Activated CD4-positive, alpha-beta T cell treated with anti-CD3 and anti-CD28 coated beads, Interleukin-2, amount 10 ng/mL, durations not matched to agents 7 days and 5 days (primary cell): ENCODE results near the gene ATP6V1F. TPM values are rescaled to one million over a fixed set of nuclear protein-coding genes. Genes with fewer than 3 reads are reported as not detected.

Experiments
- CTCF ChIA-PET: fragments of 350-600 bp; sonication (Branson Sonifier 250); formaldehyde crosslinking; loops from one replicate; lab custom pipeline; 2021; ENCODE audit warnings: antibody characterized with exemption; lab: Charles Lee
- POLR2A ChIA-PET: fragments of 350-600 bp; sonication (Branson Sonifier 250); formaldehyde crosslinking; loops from one replicate; lab custom pipeline; 2021; ENCODE audit warnings: antibody characterized with exemption; lab: Charles Lee
- DNase-seq: peaks from one replicate; pipeline ENCODE4 v3.0.0-alpha.2; 2020
- H3K27ac Mint-ChIP-seq: one replicate; pipeline ENCODE4 v1.8.0; 2021; ENCODE audit warnings: mild to moderate bottlenecking, moderate library complexity, mixed read lengths
- H3K27me3 Mint-ChIP-seq: one replicate; pipeline ENCODE4 v1.8.0; 2021; ENCODE audit warnings: mixed read lengths
- H3K36me3 Mint-ChIP-seq: one replicate; pipeline ENCODE4 v1.8.0; 2021; ENCODE audit warnings: low read depth, mixed read lengths
- H3K4me1 Mint-ChIP-seq: one replicate; pipeline ENCODE4 v1.8.0; 2021; ENCODE audit warnings: mixed read lengths
- H3K4me3 Mint-ChIP-seq: one replicate; pipeline ENCODE4 v1.8.0; 2021; ENCODE audit warnings: mild to moderate bottlenecking, moderate library complexity, mixed read lengths
- H3K9me3 Mint-ChIP-seq: one replicate; pipeline ENCODE4 v1.8.0; 2021; ENCODE audit warnings: mixed read lengths
- total RNA-seq, 2 experiments: library from RNA; stranded (reverse); gene quantifications; one replicate each; pipeline ENCODE4 v1.2.3, GENCODE V29; 2021

Gene ATP6V1F
- total RNA-seq, 2 experiments from 2014 or later: 123 to 143 TPM

- Mint-ChIP-seq H3K4me3 (no peak overlapping the region), H3K36me3 (no peaks in the 10 kb centered on the region), H3K9me3 (no peaks in the 10 kb centered on the region), H3K27me3 (peaks cover 2% of the 10 kb centered on the region), H3K27ac (no peak overlapping the region), H3K4me1 (no peaks in the 10 kb centered on the region)
- DNase-seq: no peak
- CTCF ChIA-PET: no interaction called here
- POLR2A ChIA-PET: no interaction called here
These were observed 24.4 kb upstream of the ATP6V1F start for GRCh38 chr7:128838109-128838779.

GRCh38 chr7:128838981-128839731 is 23.5 kb upstream of the ATP6V1F start:
- POLR2A ChIA-PET: no interaction called here
- CTCF ChIA-PET: no interaction called here
- H3K27ac Mint-ChIP-seq: no peak overlapping the region

DNA sequence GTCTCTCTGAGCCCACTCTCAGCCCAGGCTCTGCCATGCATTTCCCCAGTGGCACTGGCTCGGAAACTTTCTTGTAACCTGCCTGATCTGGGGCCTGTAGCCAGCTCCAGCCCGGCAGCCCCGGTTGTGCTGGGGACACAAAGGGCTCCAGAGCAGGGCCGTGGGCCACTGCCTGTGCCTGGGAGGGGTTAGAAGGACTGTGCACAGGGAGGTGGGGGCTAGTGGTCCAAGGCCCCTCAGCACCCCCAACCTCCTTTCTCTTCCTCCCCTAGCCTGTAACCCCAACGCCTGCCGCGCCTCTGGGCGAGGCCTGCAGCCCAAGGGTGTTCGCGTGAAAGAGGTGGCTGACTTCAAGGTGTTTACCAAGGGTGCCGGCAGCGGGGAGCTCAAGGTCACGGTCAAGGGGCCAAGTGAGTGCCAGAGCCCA is 22.9 kb upstream of the ATP6V1F start:
- DNase-seq: no peak
- H3K4me3 Mint-ChIP-seq: no peak overlapping the region
- ChIA-PET POLR2A (no interaction called here), CTCF (interaction anchor here (1.4 kb wide), 1 partner anchor 44 kb away, joined by 3 read pairs; no protein-coding TSS in a partner anchor)
- no peaks in the 10 kb centered on the region for H3K9me3 Mint-ChIP-seq
- H3K27me3 Mint-ChIP-seq: no peaks in the 10 kb centered on the region
- H3K4me1 Mint-ChIP-seq: no peaks in the 10 kb centered on the region
- no peaks in the 10 kb centered on the region for H3K36me3 Mint-ChIP-seq
- H3K27ac Mint-ChIP-seq: no peak overlapping the region

More at GRCh38 chr7:128838981-128839731, 23.5 kb upstream of the ATP6V1F start:
- no peak for DNase-seq
- Mint-ChIP-seq H3K27me3 (no peaks in the 10 kb centered on the region), H3K4me1 (no peaks in the 10 kb centered on the region), H3K9me3 (no peaks in the 10 kb centered on the region), H3K36me3 (no peaks in the 10 kb centered on the region), H3K4me3 (no peak overlapping the region)

DNA sequence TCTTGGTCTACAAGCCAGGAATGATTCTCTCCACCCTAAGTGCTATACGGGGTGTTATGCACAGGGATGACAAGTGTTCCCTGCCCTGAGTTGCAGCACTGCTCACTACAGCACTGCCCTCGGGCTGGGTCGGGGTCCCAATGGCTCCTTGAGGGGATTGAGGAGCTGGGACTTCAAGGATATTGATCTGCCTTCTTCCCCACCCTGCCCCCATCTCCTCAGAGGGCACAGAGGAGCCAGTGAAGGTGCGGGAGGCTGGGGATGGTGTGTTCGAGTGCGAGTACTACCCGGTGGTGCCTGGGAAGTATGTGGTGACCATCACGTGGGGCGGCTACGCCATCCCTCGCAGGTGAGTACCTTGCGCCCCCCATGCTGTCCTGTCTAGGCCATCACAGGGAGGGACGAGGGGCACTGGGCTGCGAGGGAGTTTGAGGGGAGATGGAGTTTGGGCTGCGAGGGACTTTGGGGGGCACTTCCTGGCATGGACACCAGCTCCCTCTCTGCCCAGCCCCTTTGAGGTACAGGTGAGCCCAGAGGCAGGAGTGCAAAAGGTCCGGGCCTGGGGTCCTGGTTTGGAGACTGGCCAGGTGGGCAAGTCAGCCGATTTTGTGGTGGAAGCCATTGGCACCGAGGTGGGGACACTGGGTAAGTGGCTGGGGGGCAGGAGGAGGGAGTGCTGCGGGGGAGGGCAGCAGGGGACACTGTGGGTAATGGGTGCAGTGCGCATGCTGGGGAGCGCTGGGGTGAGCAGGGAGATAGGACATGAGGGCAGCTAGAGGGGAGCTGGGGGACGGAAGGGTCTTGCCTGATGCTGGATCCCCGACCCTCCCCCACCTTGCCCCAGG is 22.1 kb upstream of the ATP6V1F start:
- Mint-ChIP-seq H3K27me3 (no peaks in the 10 kb centered on the region), H3K4me1 (no peaks in the 10 kb centered on the region), H3K36me3 (no peaks in the 10 kb centered on the region), H3K4me3 (no peak overlapping the region), H3K9me3 (no peaks in the 10 kb centered on the region), H3K27ac (no peak overlapping the region)
- ChIA-PET CTCF (interaction anchor here (1.0 to 1.7 kb wide), 4 partner anchors 9 to 43 kb away, joined by 3 to 6 read pairs (median 4); no protein-coding TSS in a partner anchor), POLR2A (no interaction called here)
- no peak for DNase-seq

GRCh38 chr7:128841171-128841690 is 21.4 kb upstream of the ATP6V1F start:
- Mint-ChIP-seq H3K27me3 (no peaks in the 10 kb centered on the region), H3K36me3 (no peaks in the 10 kb centered on the region), H3K4me1 (no peaks in the 10 kb centered on the region), H3K4me3 (no peak overlapping the region), H3K27ac (no peak overlapping the region), H3K9me3 (no peaks in the 10 kb centered on the region)
- ChIA-PET POLR2A (no interaction called here), CTCF (interaction anchor here (0.6 to 1.7 kb wide), 7 partner anchors 10 to 919 kb away, joined by 3 to 6 read pairs (median 4); no protein-coding TSS in a partner anchor)
- no peak for DNase-seq

GRCh38 chr7:128841921-128842673 is 20.6 kb upstream of the ATP6V1F start:
- ChIA-PET CTCF (interaction anchor here (1.0 to 1.9 kb wide), 8 partner anchors 11 to 362 kb away, joined by 3 to 6 read pairs (median 4); no protein-coding TSS in a partner anchor), POLR2A (no interaction called here)
- no peaks in the 10 kb centered on the region for H3K9me3 Mint-ChIP-seq
- H3K27me3 Mint-ChIP-seq: no peaks in the 10 kb centered on the region
- H3K36me3 Mint-ChIP-seq: no peaks in the 10 kb centered on the region
- no peak overlapping the region for H3K4me3 Mint-ChIP-seq
- no peaks in the 10 kb centered on the region for H3K4me1 Mint-ChIP-seq
- H3K27ac Mint-ChIP-seq: no peak overlapping the region
- peak; percentile 53 for DNase-seq

DNA sequence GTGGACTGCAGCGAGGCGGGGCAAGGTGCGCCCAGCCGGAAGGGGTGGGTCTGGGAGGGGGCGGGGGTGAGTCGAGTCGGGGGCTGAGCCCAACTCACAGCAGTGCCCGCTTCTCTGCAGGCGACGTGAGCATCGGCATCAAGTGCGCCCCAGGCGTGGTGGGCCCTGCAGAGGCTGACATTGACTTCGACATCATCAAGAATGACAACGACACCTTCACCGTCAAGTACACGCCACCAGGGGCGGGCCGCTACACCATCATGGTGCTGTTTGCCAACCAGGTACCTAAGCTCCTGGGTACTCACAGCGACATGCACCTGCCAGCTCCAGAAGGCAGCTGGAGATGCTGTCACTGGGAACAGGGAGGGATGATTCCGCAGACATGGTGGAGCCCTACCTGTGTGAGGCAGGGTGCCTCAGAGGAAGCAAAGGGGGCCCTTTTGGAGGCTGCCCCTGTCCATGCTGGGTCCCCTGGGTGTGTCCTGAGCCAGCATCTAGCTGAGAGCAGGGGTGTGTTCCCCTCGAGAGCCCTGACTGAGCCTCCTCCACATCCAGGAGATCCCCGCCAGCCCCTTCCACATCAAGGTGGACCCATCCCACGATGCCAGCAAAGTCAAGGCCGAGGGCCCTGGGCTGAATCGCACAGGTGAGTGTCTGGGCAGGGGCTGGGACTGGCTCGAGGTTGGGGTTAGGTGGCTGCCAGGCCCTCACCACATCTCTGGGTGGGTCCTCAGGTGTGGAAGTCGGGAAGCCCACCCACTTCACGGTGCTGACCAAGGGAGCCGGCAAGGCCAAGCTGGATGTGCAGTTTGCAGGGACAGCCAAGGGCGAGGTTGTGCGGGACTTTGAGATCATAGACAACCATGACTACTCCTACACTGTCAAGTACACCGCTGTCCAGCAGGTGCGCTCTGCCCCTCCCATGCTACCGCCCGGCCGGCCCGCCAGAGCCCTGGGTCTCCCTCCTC is 19.7 kb upstream of the ATP6V1F start:
- H3K4me1 Mint-ChIP-seq: no peaks in the 10 kb centered on the region
- no peaks in the 10 kb centered on the region for H3K27me3 Mint-ChIP-seq
- DNase-seq: no peak
- POLR2A ChIA-PET: no interaction called here
- no peak overlapping the region for H3K27ac Mint-ChIP-seq
- CTCF ChIA-PET: interaction anchor here (1.0 to 2.1 kb wide), 6 partner anchors 15 to 40 kb away, joined by 3 to 6 read pairs (median 4); no protein-coding TSS in a partner anchor
- no peaks in the 10 kb centered on the region for H3K9me3 Mint-ChIP-seq
- no peak overlapping the region for H3K4me3 Mint-ChIP-seq
- H3K36me3 Mint-ChIP-seq: no peaks in the 10 kb centered on the region

- no peaks in the 10 kb centered on the region for H3K4me1 Mint-ChIP-seq
- CTCF ChIA-PET: interaction anchor here (1.7 to 2.1 kb wide), 3 partner anchors 19 to 247 kb away, joined by 4 to 5 read pairs (median 4); partner anchors contain the start of gene ATP6V1F
These were observed 18.6 kb upstream of the ATP6V1F start for GRCh38 chr7:128843938-128844621.

GRCh38 chr7:128844777-128845311 is 17.8 kb upstream of the ATP6V1F start:
- no peaks in the 10 kb centered on the region for H3K4me1 Mint-ChIP-seq

More at GRCh38 chr7:128843938-128844621, 18.6 kb upstream of the ATP6V1F start:
- DNase-seq: no peak
- POLR2A ChIA-PET: no interaction called here
- H3K27ac Mint-ChIP-seq: no peak overlapping the region
- H3K27me3 Mint-ChIP-seq: no peaks in the 10 kb centered on the region
- H3K36me3 Mint-ChIP-seq: no peaks in the 10 kb centered on the region
- no peak overlapping the region for H3K4me3 Mint-ChIP-seq
- H3K9me3 Mint-ChIP-seq: no peaks in the 10 kb centered on the region

DNA sequence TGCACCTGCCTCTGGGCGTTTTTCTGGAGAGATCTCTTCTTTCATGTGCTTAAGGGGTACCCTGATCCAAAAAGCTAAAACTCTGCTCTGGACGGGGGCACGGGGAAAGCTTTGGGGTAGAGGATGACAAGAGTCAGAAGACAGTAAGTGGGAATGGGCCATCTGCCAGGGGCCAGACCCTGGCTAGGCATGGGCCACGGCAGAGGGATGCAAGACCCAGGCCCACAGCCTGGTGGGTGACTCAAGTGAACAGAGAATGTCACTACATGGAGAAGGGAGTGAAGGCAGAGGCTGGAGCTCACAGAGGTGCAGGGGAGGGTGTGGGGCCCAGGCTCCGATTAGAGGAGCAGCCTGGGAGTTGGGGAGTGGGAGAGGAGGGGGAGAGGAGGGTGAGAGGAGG is 17.2 kb upstream of the ATP6V1F start:
- POLR2A ChIA-PET: no interaction called here
- no peaks in the 10 kb centered on the region for H3K4me1 Mint-ChIP-seq
- no peaks in the 10 kb centered on the region for H3K9me3 Mint-ChIP-seq
- H3K27ac Mint-ChIP-seq: peak overlapping the region; percentile 57
- CTCF ChIA-PET: interaction anchor here (0.7 to 2.1 kb wide), 4 partner anchors 17 to 246 kb away, joined by 4 to 5 read pairs (median 4); partner anchors contain the start of gene ATP6V1F
- DNase-seq: no peak
- no peak overlapping the region for H3K4me3 Mint-ChIP-seq
- no peaks in the 10 kb centered on the region for H3K27me3 Mint-ChIP-seq
- H3K36me3 Mint-ChIP-seq: no peaks in the 10 kb centered on the region

More at GRCh38 chr7:128844777-128845311, 17.8 kb upstream of the ATP6V1F start:
- Mint-ChIP-seq H3K4me3 (no peak overlapping the region), H3K27me3 (no peaks in the 10 kb centered on the region), H3K27ac (no peak overlapping the region), H3K9me3 (no peaks in the 10 kb centered on the region), H3K36me3 (no peaks in the 10 kb centered on the region)
- ChIA-PET POLR2A (no interaction called here), CTCF (interaction anchor here (0.7 to 2.1 kb wide), 4 partner anchors 18 to 247 kb away, joined by 4 to 5 read pairs (median 4); partner anchors contain the start of gene ATP6V1F)
- no peak for DNase-seq
